K562 (cell line): ENCODE results near the gene LAMTOR4. TPM values are rescaled to one million over a fixed set of nuclear protein-coding genes. Genes with fewer than 3 reads are reported as not detected.

Experiments used
- ATAC-seq: fragments of 200-7000 bp; cut with Tn5 transposase; 3 replicates; pipeline ENCODE4 v1.9.1; 2020; ENCODE audit warnings: moderate library complexity
- BruUV-seq: library from RNA; stranded (reverse); fragments of 400-500 nt; replicated peaks from 2 replicates; lab custom pipeline; 2021; lab: Mats Ljungman, UMichigan
- CTCF ChIA-PET: fragments of 300-600 bp; formaldehyde crosslinking; extraction: SDS; loops from one replicate; lab custom pipeline; 2021; ENCODE audit warnings: low intra/inter-chr PET ratio; lab: Yijun Ruan, JAX
- POLR2A ChIA-PET: fragments of 300-600, 350-650 bp; sonication (Branson Sonifier 250); formaldehyde crosslinking; extraction: SDS; loops from one replicate; lab custom pipeline; 2021; ENCODE audit warnings: antibody characterized with exemption, inconsistent platforms; lab: Yijun Ruan, JAX
- DNase-seq, 4 experiments: peaks; one replicate each; pipeline versions ENCODE4 v3.0.0 to v3.0.0-alpha.2; 2011 to 2018; ENCODE audit warnings: low spot score in 3 of 4, mixed read lengths in 3 of 4; ENCODE audit errors: extremely low read depth in 1 of 4
- FAIRE-seq: peaks from 2 replicates; lab custom pipeline; 2011; peaks lifted over from hg19 to GRCh38; lab: Jason Lieb, UNC
- H2AFZ ChIP-seq: 2 replicates; pipeline ENCODE4 v1.6.0; 2011; ENCODE audit warnings: low read depth, low read length, control low read depth, inconsistent platforms
- H3K27ac ChIP-seq: fragments of 200-600 bp; 3 replicates; pipeline ENCODE4 v1.8.0; 2011; ENCODE audit warnings: low read depth, mild to moderate bottlenecking, control low read depth, inconsistent platforms, low read length, moderate library complexity, mixed read lengths; ENCODE audit errors: extremely low read depth
- H3K27me3 ChIP-seq, 2 experiments: fragments of 300-600 bp in 1 of 2; 2 replicates in 1 of 2; 3 replicates in 1 of 2; pipeline versions ENCODE4 v1.6.0 to v1.8.0; 2011; ENCODE audit warnings: inconsistent platforms in 2 of 2, low read length in 2 of 2, mild to moderate bottlenecking in 1 of 2, mixed read lengths in 1 of 2, moderate library complexity in 1 of 2; ENCODE audit not compliant: control insufficient read depth in 2 of 2, insufficient read depth in 2 of 2
- H3K36me3 ChIP-seq: fragments of 300-600 bp; 3 replicates; pipeline ENCODE4 v1.8.0; 2011; ENCODE audit warnings: mild to moderate bottlenecking, low read length, inconsistent platforms; ENCODE audit not compliant: control insufficient read depth, insufficient read depth
- H3K4me1 ChIP-seq, 2 experiments: fragments of 200-600 bp in 1 of 2; replicated peaks in 1 of 2; 2 replicates in 1 of 2; 3 replicates in 1 of 2; pipeline versions ENCODE4 v1.5.1 to v1.8.0; 2011; ENCODE audit warnings: inconsistent platforms in 2 of 2, low read length in 2 of 2, mild to moderate bottlenecking in 1 of 2, mixed read lengths in 1 of 2, moderate library complexity in 1 of 2; ENCODE audit not compliant: control insufficient read depth in 2 of 2, insufficient read depth in 2 of 2
- H3K4me2 ChIP-seq: 2 replicates; pipeline ENCODE4 v1.6.1; 2011; ENCODE audit warnings: low read length, control low read depth, inconsistent platforms, mixed read lengths; ENCODE audit not compliant: insufficient read depth
- H3K4me3 ChIP-seq: fragments of 200-600 bp; sonication (generic), shearing (Covaris generic); 2 replicates; pipeline ENCODE4 v1.5.1; 2016; ENCODE audit warnings: control low read depth, inconsistent platforms
- H3K79me2 ChIP-seq: fragments of 200-600 bp; 3 replicates; pipeline ENCODE4 v1.8.0; 2011; ENCODE audit warnings: low read length, inconsistent platforms; ENCODE audit not compliant: control insufficient read depth, insufficient read depth
- H3K9ac ChIP-seq, 2 experiments: 2 replicates each; pipeline versions ENCODE4 v1.6.0 to v1.6.1; 2011; ENCODE audit warnings: low read depth in 2 of 2, low read length in 2 of 2, control low read depth in 1 of 2, inconsistent platforms in 1 of 2, mild to moderate bottlenecking in 1 of 2, mixed read lengths in 1 of 2; ENCODE audit not compliant: insufficient read depth in 1 of 2
- H3K9me1 ChIP-seq: one replicate; pipeline ENCODE4 v1.6.0; 2011; ENCODE audit warnings: inconsistent platforms, mild to moderate bottlenecking, low read length, moderate library complexity; ENCODE audit not compliant: control insufficient read depth, insufficient read depth
- H3K9me3 ChIP-seq: replicated peaks from 2 replicates; pipeline ENCODE4 v1.5.1; 2011; ENCODE audit warnings: low read depth, low read length, inconsistent platforms; ENCODE audit not compliant: control insufficient read depth, insufficient read depth
- H4K20me1 ChIP-seq: replicated peaks from 2 replicates; pipeline ENCODE4 v1.6.1; 2011; ENCODE audit warnings: low read length, inconsistent platforms, mixed read lengths; ENCODE audit not compliant: control insufficient read depth, insufficient read depth
- CBFA2T3 ChIP-seq: fragments of 450-650 bp; IDR thresholded peaks from 2 replicates; pipeline ENCODE4 v1.6.1; 2017
- CCAR2 ChIP-seq: fragments of 200-400 bp; formaldehyde crosslinking; IDR thresholded peaks from 2 replicates; pipeline ENCODE4 v1.6.1; 2017; ENCODE audit warnings: mild to moderate bottlenecking, low read depth, low read length
- HDAC2 ChIP-seq: fragments of 450-650 bp; IDR thresholded peaks from 2 replicates; pipeline ENCODE4 v1.6.1; 2016; ENCODE audit warnings: mild to moderate bottlenecking
- SAP30 ChIP-seq: fragments of 200-600 bp; sonication (generic); IDR thresholded peaks from 2 replicates; pipeline ENCODE4 v1.6.1; 2012; ENCODE audit warnings: borderline replicate concordance, low read depth, mild to moderate bottlenecking, moderate library complexity, low read length, control low read depth, inconsistent platforms; ENCODE audit not compliant: insufficient read depth, poor library complexity, severe bottlenecking
- SMARCA5 ChIP-seq: fragments of 450-650 bp; IDR thresholded peaks from 2 replicates; pipeline ENCODE4 v1.6.1; 2016
- TOE1 ChIP-seq, 2 experiments: fragments of 450-650 bp in 1 of 2; sonication (generic) in 1 of 2; formaldehyde crosslinking in 1 of 2; IDR thresholded peaks; 2 replicates each; pipeline versions ENCODE4 v1.7.1 to v1.8.0; 2016 to 2022; ENCODE audit warnings: borderline replicate concordance in 2 of 2, mild to moderate bottlenecking in 2 of 2, antibody characterized with exemption in 1 of 2, inconsistent platforms in 1 of 2, low read depth in 1 of 2, missing genetic modification reagents in 1 of 2, moderate library complexity in 1 of 2
- ZBTB7A ChIP-seq: IDR thresholded peaks from 2 replicates; pipeline ENCODE4 v1.6.1; 2011; ENCODE audit warnings: low read depth, mild to moderate bottlenecking, low read length, moderate library complexity, borderline replicate concordance; ENCODE audit not compliant: control insufficient read depth
- WGBS: fragments of 100-300 bp; shearing (Covaris generic); methylation state at CpG from one replicate; pipeline ENCODE4 v1.1.6; 2016; ENCODE audit warnings: low coverage, mixed read lengths; ENCODE audit not compliant: insufficient coverage; ENCODE audit errors: missing lambda C conversion rate; 5-methylcytosine and 5-hydroxymethylcytosine counted together
- in situ Hi-C: fragments of 300-500 bp; cut with MboI; formaldehyde crosslinking; loops from 4 replicates; pipeline ENCODE4 v1.15.0; 2018; ENCODE audit warnings: inconsistent platforms, mixed read lengths
- intact Hi-C: fragments of 100-400 bp; cut with micrococcal nuclease; formaldehyde crosslinking; loops from 2 replicates; pipeline ENCODE4 v1.14.2; 2022
- polyA plus RNA-seq, 8 experiments: library from polyadenylated mRNA; depleted of rRNA in 4 of 8; stranded (reverse) in 5 of 8; unstranded in 3 of 8; fragments of >200 nt; fragmentation: Nextera tagmentation in 2 of 8; fragmentation: Illumina TruSeq in 1 of 8; extraction: Ambion mirVana in 2 of 8; extraction: Trizol in 1 of 8; gene quantifications; 2 replicates each; pipeline versions ENCODE4 v1.2.1 to v1.2.3, GENCODE V29; 2011 to 2014; ENCODE audit warnings: inconsistent platforms in 1 of 8, missing spikeins in 1 of 8
- total RNA-seq, 7 experiments: library from RNA; depleted of rRNA in 6 of 7; stranded (reverse); fragments of >200 nt in 6 of 7; fragmentation: Illumina TruSeq in 2 of 7; extraction: Trizol in 2 of 7; gene quantifications; 2 replicates each; pipeline versions ENCODE4 v1.2.1 to v1.2.3, GENCODE V29; 2011 to 2021; ENCODE audit warnings: low replicate concordance in 1 of 7
- TF ChIP-seq, protein P1 (sequence below): conservative IDR thresholded peaks from 2 replicates; pipeline ENCODE4 v1.6.1; 2011; ENCODE audit warnings: low read depth, mild to moderate bottlenecking, low read length; ENCODE audit not compliant: control insufficient read depth
- TF ChIP-seq, protein P2 (sequence below), 2 experiments: fragments of 450-650 bp; conservative IDR thresholded peaks; 2 replicates each; pipeline ENCODE4 v1.6.1; 2017; ENCODE audit warnings: mild to moderate bottlenecking in 2 of 2, moderate library complexity in 2 of 2

LAMTOR4 gene
- total and polyA plus RNA-seq, 9 of the 15 experiments (the other 6 are each of a cell fraction or from before 2014, with no cell fraction given) = 79.6 to 314 (median 195) TPM

DNA sequence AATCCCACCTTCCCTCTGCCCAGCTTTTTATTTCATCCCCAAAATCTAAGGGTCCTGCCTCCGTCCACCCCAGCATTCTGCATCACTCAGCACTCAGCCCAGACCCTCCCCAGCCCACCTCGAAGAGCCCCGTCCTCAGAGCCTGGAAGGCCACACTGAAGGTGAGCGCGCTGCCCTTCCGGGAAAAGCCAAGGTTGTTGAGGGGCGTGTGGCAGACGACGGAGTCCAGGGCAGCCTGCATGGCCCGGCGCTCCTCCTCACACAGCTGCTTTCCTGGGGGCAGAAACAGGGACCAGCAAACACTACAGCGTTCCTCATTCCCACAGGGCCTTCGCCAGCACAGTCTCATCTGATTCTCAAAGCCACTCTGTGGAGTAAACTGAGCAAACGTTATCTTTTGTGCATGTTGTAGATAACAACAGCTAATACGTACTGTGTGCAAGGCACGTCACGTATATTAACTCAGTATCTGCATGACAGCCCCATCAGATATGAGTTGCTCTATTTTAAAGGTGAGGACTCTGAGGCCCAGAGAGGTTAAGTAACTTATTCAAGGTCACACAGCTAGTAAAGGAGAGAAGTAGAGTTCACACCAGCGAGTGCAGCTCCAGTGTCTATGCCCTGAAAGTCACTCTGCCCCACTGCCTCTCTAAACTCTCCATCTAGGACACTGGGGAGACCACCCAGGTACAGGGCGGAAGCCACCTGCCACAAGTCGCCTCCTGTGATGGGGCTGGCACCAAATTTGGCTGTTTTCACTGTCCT lies 7.0 kb downstream of the LAMTOR4 start (continued):
- TF ChIP-seq, protein P1, sequence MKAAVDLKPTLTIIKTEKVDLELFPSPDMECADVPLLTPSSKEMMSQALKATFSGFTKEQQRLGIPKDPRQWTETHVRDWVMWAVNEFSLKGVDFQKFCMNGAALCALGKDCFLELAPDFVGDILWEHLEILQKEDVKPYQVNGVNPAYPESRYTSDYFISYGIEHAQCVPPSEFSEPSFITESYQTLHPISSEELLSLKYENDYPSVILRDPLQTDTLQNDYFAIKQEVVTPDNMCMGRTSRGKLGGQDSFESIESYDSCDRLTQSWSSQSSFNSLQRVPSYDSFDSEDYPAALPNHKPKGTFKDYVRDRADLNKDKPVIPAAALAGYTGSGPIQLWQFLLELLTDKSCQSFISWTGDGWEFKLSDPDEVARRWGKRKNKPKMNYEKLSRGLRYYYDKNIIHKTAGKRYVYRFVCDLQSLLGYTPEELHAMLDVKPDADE = 0 out of 2 replicates have a peak, but pooled peaks have one; percentile 24
- TF ChIP-seq SMARCA5 = peak; percentile 94; the same call in 1 of the 2 replicates
- 0 out of 2 replicates have a peak, but pooled peaks have one; percentile 17 for TF ChIP-seq ZBTB7A
- peak; percentile 89 for TF ChIP-seq HDAC2
- TF ChIP-seq SAP30 = no peak
- TF ChIP-seq CCAR2 = no peak

DNA sequence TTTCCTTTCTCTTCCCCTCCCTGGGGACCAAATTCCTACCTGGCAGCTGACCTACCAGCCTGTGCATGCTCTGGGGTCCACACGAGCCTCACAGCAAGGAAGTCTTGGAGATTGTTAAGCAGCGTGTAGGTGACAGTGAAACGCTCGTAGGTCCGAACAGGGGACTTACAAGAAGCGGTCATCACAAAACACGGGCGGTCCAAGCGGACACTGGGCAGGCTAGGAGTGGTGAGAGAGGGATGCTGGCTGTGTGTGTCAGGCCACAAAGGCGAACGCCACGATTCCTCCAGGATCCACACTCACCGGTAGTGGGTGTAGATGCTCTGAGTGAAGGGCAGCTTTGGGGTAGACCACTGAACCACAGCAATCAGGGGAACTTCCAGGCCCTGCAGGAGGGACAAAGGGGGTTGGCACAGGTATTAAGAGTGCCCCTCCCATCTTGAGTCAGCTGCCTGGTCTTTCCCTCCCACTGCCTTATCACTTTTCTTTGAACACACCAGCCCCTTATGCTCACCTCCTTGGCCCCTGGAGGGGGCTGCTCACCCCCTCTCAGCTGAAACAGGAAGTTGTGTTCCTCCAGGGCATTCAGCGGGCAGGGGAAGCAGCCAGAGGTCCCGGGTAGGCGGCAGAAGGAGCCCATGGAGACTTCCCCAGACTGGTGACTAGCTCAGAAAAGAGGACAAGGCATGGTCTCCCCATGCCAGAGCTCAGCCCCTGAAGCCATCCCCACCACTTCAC lies 7.8 kb downstream of the LAMTOR4 start:
- WGBS = 74% methylated on average over 16 of the region's 16 CpGs
- intact Hi-C loops = loop anchor here (5.0 kb wide), 1 partner anchor 116 kb away; no protein-coding TSS in a partner anchor
- H4K20me1 ChIP-seq = peaks cover 10% of the 10 kb centered on the region
- FAIRE-seq (peak; percentile 26), ATAC-seq (peak; percentile 2; the same call in 2 of the 3 replicates), DNase-seq (peak; percentile 68 to 72 (median 69))
- no peaks in the 10 kb centered on the region for H3K27me3 ChIP-seq
- peaks cover 56% of the 10 kb centered on the region for H3K36me3 ChIP-seq
- ChIA-PET POLR2A (interaction anchor here (0.6 to 2.1 kb wide), 8 partner anchors 12 to 46 kb away, joined by 3 to 8 read pairs (median 3); partner anchors contain the start of gene GAL3ST4), CTCF (interaction anchor here (1.1 kb wide), 1 partner anchor 60 kb away, joined by 3 read pairs; no protein-coding TSS in a partner anchor)
- peak overlapping the region; percentile 91 for H3K27ac ChIP-seq
- H3K4me1 ChIP-seq = peaks cover 37 to 82% of the 10 kb centered on the region in 2 experiments
- H3K4me3 ChIP-seq = peak overlapping the region; percentile 99; the same call in 1 of the 2 replicates
- in situ Hi-C loops = no loop called here
- H3K9me1 ChIP-seq = no peaks in the 10 kb centered on the region
- H3K9me3 ChIP-seq = no peaks in the 10 kb centered on the region
- no TSS peak for BruUV-seq
- peaks cover 30% of the 10 kb centered on the region for H3K79me2 ChIP-seq
- H2AFZ ChIP-seq = no peak overlapping the region
- H3K4me2 ChIP-seq = peak overlapping the region; percentile 89
- H3K9ac ChIP-seq = peak overlapping the region; percentile 90 to 98
- TF ChIP-seq, protein P2, sequence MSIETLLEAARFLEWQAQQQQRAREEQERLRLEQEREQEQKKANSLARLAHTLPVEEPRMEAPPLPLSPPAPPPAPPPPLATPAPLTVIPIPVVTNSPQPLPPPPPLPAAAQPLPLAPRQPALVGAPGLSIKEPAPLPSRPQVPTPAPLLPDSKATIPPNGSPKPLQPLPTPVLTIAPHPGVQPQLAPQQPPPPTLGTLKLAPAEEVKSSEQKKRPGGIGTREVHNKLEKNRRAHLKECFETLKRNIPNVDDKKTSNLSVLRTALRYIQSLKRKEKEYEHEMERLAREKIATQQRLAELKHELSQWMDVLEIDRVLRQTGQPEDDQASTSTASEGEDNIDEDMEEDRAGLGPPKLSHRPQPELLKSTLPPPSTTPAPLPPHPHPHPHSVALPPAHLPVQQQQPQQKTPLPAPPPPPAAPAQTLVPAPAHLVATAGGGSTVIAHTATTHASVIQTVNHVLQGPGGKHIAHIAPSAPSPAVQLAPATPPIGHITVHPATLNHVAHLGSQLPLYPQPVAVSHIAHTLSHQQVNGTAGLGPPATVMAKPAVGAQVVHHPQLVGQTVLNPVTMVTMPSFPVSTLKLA (conservative IDR thresholded peaks at IDR 0.05) = 0 out of 4 replicates have a peak, but pooled peaks of 1 of the 2 experiments have one; percentile 2
- TF ChIP-seq TOE1 (IDR thresholded peaks at IDR 0.05; ENCODE audit: borderline replicate concordance) = no peak
- no peak for TF ChIP-seq TOE1 (CRISPR knock-in tag; IDR thresholded peaks at IDR 0.05; ENCODE audit: borderline replicate concordance, low read depth)
- peak; percentile 93 for TF ChIP-seq ZBTB7A
- peak; percentile 37; the same call in 1 of the 2 replicates for TF ChIP-seq CBFA2T3
